ENCODE data around the gene LRRC15. TPM values are rescaled to one million over a fixed set of nuclear protein-coding genes. Genes with fewer than 3 reads are reported as not detected.

The LRRC15 gene
- total and polyA plus RNA-seq, 2 donors (not counting 3 experiments of a cell fraction or from before 2014, with no cell fraction given): not detected

DNA sequence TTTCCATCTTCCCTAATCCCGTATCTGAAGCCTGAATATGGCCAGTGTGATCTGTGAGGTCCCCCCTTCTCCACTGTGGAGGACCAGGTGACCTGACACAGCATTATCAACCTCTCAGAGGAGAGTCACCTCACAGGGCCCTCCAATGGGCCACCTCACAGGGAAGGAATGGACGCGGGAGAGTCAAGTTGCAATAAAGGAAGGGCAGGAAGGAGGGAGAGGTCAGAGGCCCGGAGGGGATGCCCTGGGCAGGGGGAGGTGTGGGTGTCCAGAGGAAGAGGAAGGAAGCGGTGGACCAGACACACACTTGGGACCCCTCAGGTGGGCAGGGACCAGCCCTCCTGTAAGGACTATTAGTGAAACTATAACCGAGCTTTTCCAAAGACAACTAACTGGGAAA is 14.6 kb upstream of the LRRC15 start:
- H3K79me2 ChIP-seq (ENCODE audit: control insufficient read depth, insufficient read depth, low read length): no peaks in the 10 kb centered on the region
- intact Hi-C loops (cut with micrococcal nuclease): no loop called here
- H3K27ac ChIP-seq (ENCODE audit: insufficient read depth, low read depth, low read length): no peak overlapping the region
- ChIA-PET POLR2A (no interaction called here), CTCF (interaction anchor here (1.7 kb wide), 1 partner anchor 40 kb away, joined by 6 read pairs; no protein-coding TSS in a partner anchor)
- H2AFZ ChIP-seq (ENCODE audit: low read depth, low read length): no peak overlapping the region
- no peak overlapping the region for H3K9ac ChIP-seq (replicated peaks; ENCODE audit: extremely low read depth, insufficient read depth, low read length)
- no peak for FAIRE-seq
- no peak overlapping the region for H3K4me2 ChIP-seq (ENCODE audit: insufficient read depth, low read length)
- no peak for TF ChIP-seq EZH2 (IDR thresholded peaks at IDR 0.05; ENCODE audit: borderline replicate concordance, low read depth, low read length, severe bottlenecking)
- H3K9me1 ChIP-seq (replicated peaks; ENCODE audit: control insufficient read depth, extremely low read depth, insufficient read depth, low read length): no peaks in the 10 kb centered on the region
- no peak overlapping the region for H3K4me3 ChIP-seq (replicated peaks in 1 of 3; ENCODE audit: insufficient read depth in 1 of 3, low read depth in 1 of 3, low read length in 3 of 3)
- no peaks in the 10 kb centered on the region for H3K36me3 ChIP-seq (ENCODE audit: control insufficient read depth in 2 of 2, extremely low read depth in 1 of 2, insufficient read depth in 2 of 2, low read length in 2 of 2)
- no TSS peak for BruUV-seq (replicated peaks)
- H4K20me1 ChIP-seq (replicated peaks; ENCODE audit: control insufficient read depth, extremely low read depth, insufficient read depth, low read length): no peaks in the 10 kb centered on the region
- no peak for DNase-seq (ENCODE audit: low read depth, low spot score)
- no peaks in the 10 kb centered on the region for H3K9me3 ChIP-seq (replicated peaks; ENCODE audit: control insufficient read depth, insufficient read depth, low read length)
- no peaks in the 10 kb centered on the region for H3K4me1 ChIP-seq (ENCODE audit: control insufficient read depth, extremely low read depth, insufficient read depth, low read length)
- H3K27me3 ChIP-seq (ENCODE audit: control insufficient read depth in 2 of 2, insufficient read depth in 2 of 2, low read length in 2 of 2): peaks cover 6 to 21% of the 10 kb centered on the region in 2 experiments
- dilution Hi-C loops (cut with MboI; ENCODE audit: extremely low pct_ligation_motif_present, low sequenced_read_pairs): no loop called here

- no TSS peak for BruUV-seq (replicated peaks)
- no peaks in the 10 kb centered on the region for H3K79me2 ChIP-seq (ENCODE audit: control insufficient read depth, insufficient read depth, low read length)
- DNase-seq (ENCODE audit: low read depth, low spot score): no peak
- no peaks in the 10 kb centered on the region for H3K9me3 ChIP-seq (replicated peaks; ENCODE audit: control insufficient read depth, insufficient read depth, low read length)
- H3K9me1 ChIP-seq (replicated peaks; ENCODE audit: control insufficient read depth, extremely low read depth, insufficient read depth, low read length): no peaks in the 10 kb centered on the region
- intact Hi-C loops (cut with micrococcal nuclease): no loop called here
- TF ChIP-seq GATA2 (IDR thresholded peaks at IDR 0.05; ENCODE audit: insufficient read depth, insufficient read length, low read depth, low read length) (no peak), MAX (IDR thresholded peaks at IDR 0.05; ENCODE audit: insufficient read depth, insufficient read length) (no peak), POLR2AphosphoS5 (IDR thresholded peaks at IDR 0.05; ENCODE audit: insufficient read depth, low read depth, low read length) (no peak), MYC (IDR thresholded peaks at IDR 0.05; ENCODE audit: low read depth, low read length) (no peak)
- no peak for FAIRE-seq
- peaks cover 6 to 21% of the 10 kb centered on the region in 2 experiments for H3K27me3 ChIP-seq (ENCODE audit: control insufficient read depth in 2 of 2, insufficient read depth in 2 of 2, low read length in 2 of 2)
- H3K4me3 ChIP-seq (replicated peaks in 1 of 3; ENCODE audit: insufficient read depth in 1 of 3, low read depth in 1 of 3, low read length in 3 of 3): no peak overlapping the region
- dilution Hi-C loops (cut with MboI; ENCODE audit: extremely low pct_ligation_motif_present, low sequenced_read_pairs): no loop called here
- H3K9ac ChIP-seq (replicated peaks; ENCODE audit: extremely low read depth, insufficient read depth, low read length): no peak overlapping the region
- no peaks in the 10 kb centered on the region for H3K36me3 ChIP-seq (ENCODE audit: control insufficient read depth in 2 of 2, extremely low read depth in 1 of 2, insufficient read depth in 2 of 2, low read length in 2 of 2)
- H2AFZ ChIP-seq (ENCODE audit: low read depth, low read length): no peak overlapping the region
- H4K20me1 ChIP-seq (replicated peaks; ENCODE audit: control insufficient read depth, extremely low read depth, insufficient read depth, low read length): no peaks in the 10 kb centered on the region
- POLR2A ChIA-PET: no interaction called here
- CTCF ChIA-PET: interaction anchor here (1.0 to 1.7 kb wide), 2 partner anchors 39 to 40 kb away, joined by 4 to 6 read pairs; no protein-coding TSS in a partner anchor
- no peak overlapping the region for H3K27ac ChIP-seq (ENCODE audit: insufficient read depth, low read depth, low read length)
- H3K4me1 ChIP-seq (ENCODE audit: control insufficient read depth, extremely low read depth, insufficient read depth, low read length): no peaks in the 10 kb centered on the region
- H3K4me2 ChIP-seq (ENCODE audit: insufficient read depth, low read length): no peak overlapping the region
Observed at GRCh38 chr3:194383276-194383940, 13.9 kb upstream of the LRRC15 start.
